Bone marrow (tissue), 2 donors: ENCODE results near the gene CCDC188.
A peak's percentile ranks its signal among the peaks of the same experiment; 100 is the strongest.

Experiments
- DNase-seq, 2 donors: peaks; one replicate each; lab custom pipeline; 2025; lab: John Stamatoyannopoulos, UW

Gene CCDC188

GRCh38 chr22:20116951-20117632 is 33.8 kb downstream of the CCDC188 start, which contains the start of gene TRMT2A:
Gene TRMT2A (minus strand): TSS chr22:20117226. CDS start chr22:20116906, 320 bp downstream.
- DNase-seq, result peak; percentile 92 to 95

DNA sequence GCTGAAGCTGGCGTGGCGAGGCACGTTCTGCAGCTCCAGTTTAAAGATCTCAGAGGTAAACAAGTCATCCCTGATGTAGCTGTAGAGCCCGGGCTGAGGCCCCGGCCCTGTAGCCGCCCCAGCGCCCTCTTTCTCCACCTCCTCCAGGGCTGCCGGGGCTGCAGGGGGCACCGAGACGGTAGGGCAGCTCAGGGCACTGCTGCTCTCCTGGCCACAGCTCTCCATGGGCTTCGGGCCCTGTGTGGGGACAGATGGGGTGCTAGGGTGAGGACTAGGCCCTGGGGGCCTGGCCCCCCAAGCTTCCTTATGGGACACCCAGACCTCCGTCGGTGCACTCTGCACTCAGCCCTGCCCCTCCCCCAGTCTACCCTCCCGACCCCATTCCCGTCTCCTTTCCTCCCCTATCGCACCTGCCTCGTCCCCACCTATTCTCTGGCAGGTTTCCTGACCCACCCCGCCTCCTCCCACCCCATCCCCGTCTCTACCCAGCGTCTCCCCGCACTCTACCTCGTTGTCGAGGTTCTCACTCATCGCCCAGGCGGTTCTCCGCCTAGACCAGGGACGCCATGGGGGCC is 34.4 kb downstream of the CCDC188 start:
- no peak for DNase-seq

GRCh38 chr22:20115691-20116375 is 35.0 kb downstream of the CCDC188 start, which contains the start of gene RANBP1:
Gene RANBP1 (plus strand): TSS chr22:20116104. CDS start chr22:20116185, 81 bp downstream.
- DNase-seq, result no peak

DNA sequence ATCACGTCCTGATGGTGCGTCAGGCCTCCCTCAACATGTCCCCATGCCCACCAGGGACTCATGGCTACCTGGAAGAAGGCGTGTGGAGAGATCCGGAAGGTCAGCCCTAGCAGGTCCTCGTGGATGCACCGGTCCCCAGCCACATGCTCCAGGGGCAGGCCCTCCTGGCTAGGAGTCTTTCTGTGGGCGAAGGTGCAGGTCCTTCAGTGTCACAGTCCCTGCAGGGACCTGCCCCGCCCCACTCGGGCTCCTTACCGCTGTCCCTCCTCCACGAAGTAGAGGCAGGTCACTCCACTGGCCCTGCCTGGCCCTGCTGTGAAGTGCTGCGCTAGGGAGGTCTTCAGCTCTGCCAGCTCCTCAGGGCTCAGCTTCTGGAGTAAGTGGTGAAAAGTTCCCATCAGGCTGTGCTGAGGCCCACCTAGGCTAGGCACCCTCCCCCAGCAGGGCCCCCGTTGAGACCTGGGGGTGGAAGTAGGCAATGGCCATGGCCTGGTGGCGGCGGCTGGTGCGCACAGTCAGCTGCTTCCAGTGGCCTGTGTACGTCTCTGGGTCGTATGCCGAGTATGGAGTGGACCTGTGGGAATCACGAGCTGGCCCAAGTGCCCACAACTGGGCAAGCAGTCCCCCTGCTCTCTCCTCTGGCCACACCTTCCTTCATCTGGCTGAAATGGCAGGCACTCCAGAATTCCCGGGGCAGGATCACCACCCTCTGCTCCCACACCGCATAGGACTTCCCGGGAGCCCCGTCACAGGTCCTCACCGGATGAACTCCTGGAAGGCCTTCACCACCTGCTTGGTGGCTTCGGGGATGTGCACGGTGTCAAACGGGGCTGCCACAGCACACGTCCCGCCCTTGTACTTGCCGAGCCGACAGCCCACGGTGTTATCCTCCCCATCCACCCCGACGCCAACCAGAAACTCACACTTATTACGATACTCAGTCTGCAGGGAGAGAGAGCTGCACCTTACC is 36.1 kb downstream of the CCDC188 start:
- no peak for DNase-seq

DNA sequence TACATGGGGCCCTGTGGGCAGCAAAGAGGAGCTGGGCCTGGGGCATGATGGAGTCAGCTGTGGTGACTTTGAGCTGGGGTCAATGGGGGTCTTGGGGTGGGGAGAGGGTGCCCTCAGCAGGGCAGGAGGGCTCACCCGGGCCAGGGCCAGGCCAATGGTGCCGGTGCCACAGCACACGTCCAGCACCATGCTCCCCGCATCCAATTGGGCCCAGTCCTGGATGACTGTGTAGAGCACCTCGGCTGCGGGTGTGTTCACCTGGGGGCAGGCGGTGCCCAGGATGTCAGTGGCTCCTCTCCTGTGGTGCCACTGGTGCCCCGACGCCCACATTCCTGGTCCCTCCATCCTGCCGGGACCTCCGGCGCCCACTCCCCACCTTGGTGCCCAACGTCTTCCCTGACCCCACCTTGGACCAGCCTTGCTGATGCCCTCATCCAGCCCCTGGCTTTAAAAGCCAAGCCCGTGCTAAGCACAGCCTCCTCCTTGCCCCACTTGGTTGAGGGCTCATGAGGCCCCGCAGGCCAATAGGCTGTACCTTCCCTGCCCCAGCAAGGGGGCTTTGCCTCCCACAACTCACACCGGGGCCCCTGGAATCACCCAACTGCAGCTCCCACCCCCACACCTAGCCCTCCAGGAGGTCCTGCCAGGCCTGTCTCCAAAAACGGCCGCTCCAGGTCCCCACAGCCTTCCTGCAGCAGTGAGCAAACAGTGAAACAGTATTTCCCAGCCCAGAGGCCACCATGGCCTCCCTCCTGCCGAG is 37.1 kb downstream of the CCDC188 start:
- DNase-seq, result no peak

- no peak for DNase-seq
Measured at GRCh38 chr22:20112623-20113511, 38.0 kb downstream of the CCDC188 start.

DNA sequence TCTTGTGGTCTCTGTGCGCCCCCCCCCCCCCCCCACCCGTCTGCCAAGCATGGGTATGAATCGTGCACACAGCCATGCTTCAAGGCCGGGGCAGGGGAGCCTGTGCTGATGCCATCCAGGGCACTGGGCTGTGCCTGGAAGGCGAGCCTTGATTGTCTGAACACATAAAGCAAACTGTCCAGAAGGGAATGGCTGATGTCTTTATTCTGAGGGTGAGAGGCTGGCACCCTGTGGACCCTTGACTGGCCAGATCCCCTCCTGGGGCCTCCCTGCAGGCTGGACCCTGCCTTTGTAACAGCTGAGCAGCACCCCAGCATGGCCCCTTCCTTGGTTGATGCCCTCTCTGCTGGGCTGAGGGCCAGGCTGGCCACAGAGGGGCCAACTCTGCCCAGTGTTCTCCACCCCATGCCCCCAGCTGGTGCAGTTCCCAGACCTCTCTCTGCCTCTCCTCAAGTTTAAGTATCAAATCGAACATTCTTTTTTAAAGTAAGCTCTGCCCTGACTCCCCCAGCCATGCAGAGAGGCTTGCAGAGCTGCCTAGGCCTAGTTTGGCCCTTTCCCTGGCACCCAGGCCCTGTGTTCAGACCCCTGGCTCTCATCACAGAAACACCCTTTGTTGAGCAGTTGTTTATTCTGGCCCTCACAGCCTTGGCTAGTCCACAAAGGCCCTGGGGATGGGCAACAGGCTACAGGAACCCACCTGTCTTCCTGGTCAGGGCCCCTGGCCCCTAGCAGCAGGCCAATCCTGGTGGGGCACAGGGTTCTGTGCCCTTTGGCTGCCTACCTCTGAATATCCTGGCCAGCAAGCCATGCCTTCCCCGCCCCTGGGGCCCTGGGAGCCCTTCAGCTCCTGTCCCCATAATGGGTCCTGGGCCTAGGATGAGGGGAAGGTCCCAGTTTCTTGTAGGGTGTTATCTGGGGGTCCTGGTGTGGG is 38.9 kb downstream of the CCDC188 start:
- no peak for DNase-seq

- no peak for DNase-seq
Measured at GRCh38 chr22:20111045-20111688, 39.7 kb downstream of the CCDC188 start.

- no peak for DNase-seq
Measured at GRCh38 chr22:20110359-20110985, 40.4 kb downstream of the CCDC188 start.

DNA sequence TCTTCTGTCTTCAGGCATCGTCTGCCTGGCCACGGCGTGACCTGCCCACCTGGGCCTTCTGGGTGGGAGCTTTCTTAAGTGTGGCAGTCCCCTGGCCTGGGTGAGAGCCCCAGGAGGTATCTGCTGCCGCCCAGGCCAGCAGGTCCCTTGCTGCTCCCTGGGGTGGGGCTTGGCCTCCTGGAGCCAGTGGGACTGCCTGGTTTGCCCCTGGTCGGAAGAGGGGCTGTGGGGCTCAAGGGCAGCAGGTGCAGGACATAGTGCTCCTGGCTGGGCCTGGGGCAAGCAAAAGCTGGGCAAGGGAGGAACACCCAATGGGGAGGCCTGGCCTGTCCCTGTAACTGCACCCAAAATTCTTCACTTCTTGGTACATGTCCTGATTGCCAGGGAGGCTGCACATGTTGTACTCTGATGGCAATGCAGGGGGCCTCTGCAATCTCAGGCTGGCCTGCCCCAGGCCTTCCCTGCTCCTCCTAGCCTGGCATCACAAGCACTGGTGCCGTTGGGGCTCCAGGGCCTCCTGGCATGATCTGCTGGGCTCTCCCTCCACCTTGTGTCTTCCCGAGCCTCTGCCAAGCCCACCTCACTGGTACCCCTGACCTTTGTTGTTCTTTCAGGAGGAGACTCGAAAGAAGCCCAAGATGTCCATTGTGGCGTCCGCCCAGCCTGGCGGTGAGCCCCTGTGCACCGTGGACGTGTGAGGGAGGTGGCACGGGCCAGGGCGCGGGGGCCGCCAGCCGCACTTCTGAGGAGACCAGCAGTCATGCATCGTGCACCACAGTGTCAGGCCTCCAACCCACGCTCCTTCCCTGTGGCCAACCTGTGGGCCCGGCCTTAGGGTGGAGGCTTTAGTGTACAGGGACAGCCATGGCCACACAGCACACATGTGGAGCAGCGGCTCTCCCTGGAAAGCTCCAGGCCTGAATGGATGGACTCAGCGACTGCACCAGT is 41.2 kb downstream of the CCDC188 start:
- no peak for DNase-seq

GRCh38 chr22:20108757-20109230 is 42.1 kb downstream of the CCDC188 start:
- DNase-seq, result no peak

- no peak for DNase-seq
Measured at GRCh38 chr22:20107951-20108756, 42.7 kb downstream of the CCDC188 start.

GRCh38 chr22:20107471-20107901 is 43.4 kb downstream of the CCDC188 start:
- DNase-seq, result no peak

- DNase-seq, result no peak
Measured at GRCh38 chr22:20106849-20107237, 44.0 kb downstream of the CCDC188 start.

DNA sequence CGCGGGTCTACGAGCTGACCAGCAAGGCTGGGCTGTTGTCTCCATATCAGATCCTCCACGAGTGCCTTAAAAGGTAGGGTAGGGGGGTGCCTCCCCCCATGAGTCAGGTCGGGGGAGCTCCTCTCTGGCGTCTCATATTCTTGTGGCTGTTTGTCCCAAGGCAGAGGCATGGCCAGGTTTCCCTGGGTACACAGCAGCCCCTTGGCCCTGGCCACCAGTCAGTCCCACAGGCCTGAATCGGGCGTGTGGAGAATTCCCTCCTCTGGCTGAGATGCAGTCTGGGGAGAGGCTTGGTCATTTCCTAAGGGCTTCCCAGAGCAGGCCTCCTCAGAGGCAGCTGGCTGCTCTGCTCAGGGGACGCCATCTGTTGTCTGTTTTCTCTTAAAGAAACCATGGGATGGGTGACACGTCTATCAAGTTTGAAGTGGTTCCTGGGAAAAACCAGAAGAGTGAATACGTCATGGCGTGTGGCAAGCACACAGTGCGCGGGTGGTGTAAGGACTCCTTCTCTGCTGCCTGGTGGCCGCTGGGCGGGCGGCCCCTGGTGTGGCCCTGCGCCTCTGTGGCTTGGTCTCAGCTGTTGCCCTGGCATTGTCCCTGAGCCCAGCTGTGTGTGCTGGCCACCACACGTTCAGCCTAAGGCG is 44.5 kb downstream of the CCDC188 start:
- DNase-seq, result no peak
